Kidney epithelial cell (primary cell): ENCODE measurements around the gene MIOX. TPM values are rescaled to one million over a fixed set of nuclear protein-coding genes. Genes with fewer than 3 reads are reported as not detected.

Experiments used
- DNase-seq: peaks from one replicate; pipeline ENCODE4 v3.0.0-alpha.2; 2010; ENCODE audit warnings: low read depth
- H3K27me3 ChIP-seq: 2 replicates; pipeline ENCODE4 v1.6.0; 2011; ENCODE audit warnings: low read length; ENCODE audit not compliant: control insufficient read depth, insufficient read depth
- H3K36me3 ChIP-seq: 2 replicates; pipeline ENCODE4 v1.5.1; 2011; ENCODE audit warnings: low read length; ENCODE audit not compliant: control insufficient read depth, insufficient read depth
- H3K4me3 ChIP-seq: 2 replicates; pipeline ENCODE4 v1.5.1; 2011; ENCODE audit warnings: low read depth, mild to moderate bottlenecking, control low read depth, low read length
- CTCF ChIP-seq: IDR thresholded peaks from 2 replicates; pipeline ENCODE4 v1.5.1; 2011; ENCODE audit warnings: mild to moderate bottlenecking, moderate library complexity, low read length, control low read depth, inconsistent platforms; ENCODE audit not compliant: insufficient read depth, poor library complexity, severe bottlenecking
- total RNA-seq: library from RNA; depleted of rRNA; stranded (reverse); fragments of >200 nt; gene quantifications from 2 replicates; pipeline ENCODE4 v1.2.3, GENCODE V29; 2015

Gene MIOX
- total RNA-seq, 1 donor from 2014 or later, result 1.8 TPM

- no peaks in the 10 kb centered on the region for H3K36me3 ChIP-seq
- TF ChIP-seq CTCF, result no peak
- H3K27me3 ChIP-seq, result peaks cover 15% of the 10 kb centered on the region
- peak within 1 kb of the TSS; percentile 47 for H3K4me3 ChIP-seq
- no peak for DNase-seq
Measured at GRCh38 chr22:50529897-50530579, 43.4 kb downstream of the MIOX start, which contains the start of gene TYMP. Gene TYMP, minus strand, starts transcription at chr22:50530012. Its CDS starts 303 bp downstream, at chr22:50529709.

GRCh38 chr22:50530580-50530876 is 43.9 kb downstream of the MIOX start:
- no peak for TF ChIP-seq CTCF
- Histone ChIP-seq H3K36me3 (no peaks in the 10 kb centered on the region), H3K4me3 (peak overlapping the region; percentile 47), H3K27me3 (peaks cover 15% of the 10 kb centered on the region)
- DNase-seq, result no peak

- Histone ChIP-seq H3K4me3 (peak overlapping the region; percentile 47), H3K36me3 (no peaks in the 10 kb centered on the region), H3K27me3 (peaks cover 15% of the 10 kb centered on the region)
- no peak for TF ChIP-seq CTCF
- no peak for DNase-seq
Measured at GRCh38 chr22:50530877-50531545, 44.4 kb downstream of the MIOX start.

GRCh38 chr22:50531546-50531961 is 44.9 kb downstream of the MIOX start:
- DNase-seq, result no peak
- TF ChIP-seq CTCF, result no peak
- Histone ChIP-seq H3K27me3 (peaks cover 15% of the 10 kb centered on the region), H3K4me3 (peak overlapping the region; percentile 47), H3K36me3 (no peaks in the 10 kb centered on the region)

- H3K36me3 ChIP-seq, result no peaks in the 10 kb centered on the region
- DNase-seq, result no peak
- peaks cover 15% of the 10 kb centered on the region for H3K27me3 ChIP-seq
- TF ChIP-seq CTCF, result no peak
- peak overlapping the region; percentile 47 for H3K4me3 ChIP-seq
Measured at GRCh38 chr22:50531962-50532674, 45.5 kb downstream of the MIOX start.
